Endothelial cell of umbilical vein (primary cell): Measurements from ENCODE around the gene SMAD6. TPM values are rescaled to one million over a fixed set of nuclear protein-coding genes. Genes with fewer than 3 reads are reported as not detected.

Source experiments
- BruUV-seq: library from RNA; stranded (reverse); fragments of 400-500 nt; replicated peaks from 2 replicates; lab custom pipeline; 2021; lab: Mats Ljungman, UMichigan
- CTCF ChIA-PET: fragments of 300-600, 350-600 bp; sonication (Branson Sonifier 250); formaldehyde crosslinking; loops from one replicate; lab custom pipeline; 2021; ENCODE audit warnings: antibody characterized with exemption, inconsistent platforms; lab: Charles Lee
- POLR2A ChIA-PET: fragments of 300-600, 350-600 bp; sonication (Branson Sonifier 250); formaldehyde crosslinking; loops from one replicate; lab custom pipeline; 2021; ENCODE audit warnings: antibody characterized with exemption, inconsistent platforms; lab: Charles Lee
- DNase-seq: peaks from one replicate; pipeline ENCODE4 v3.0.0-alpha.2; 2011; ENCODE audit warnings: low read depth, low spot score
- FAIRE-seq: peaks from 2 replicates; lab custom pipeline; 2011; peaks lifted over from hg19 to GRCh38; lab: Jason Lieb, UNC
- H2AFZ ChIP-seq: 2 replicates; pipeline ENCODE4 v1.6.0; 2012; ENCODE audit warnings: low read depth, low read length, control low read depth, inconsistent platforms
- H3K27ac ChIP-seq: 2 replicates; pipeline ENCODE4 v1.5.1; 2011; ENCODE audit warnings: low read depth, mild to moderate bottlenecking, control low read depth, low read length, moderate library complexity; ENCODE audit not compliant: insufficient read depth
- H3K27me3 ChIP-seq, 2 experiments: 2 replicates each; pipeline versions ENCODE4 v1.6.0 to v1.6.1; 2011; ENCODE audit warnings: low read length in 2 of 2, mixed read lengths in 1 of 2; ENCODE audit not compliant: control insufficient read depth in 2 of 2, insufficient read depth in 2 of 2
- H3K36me3 ChIP-seq, 2 experiments: 2 replicates in 1 of 2; 3 replicates in 1 of 2; pipeline ENCODE4 v1.5.1; 2011; ENCODE audit warnings: low read length in 2 of 2, mild to moderate bottlenecking in 1 of 2, moderate library complexity in 1 of 2; ENCODE audit not compliant: control insufficient read depth in 2 of 2, insufficient read depth in 2 of 2; ENCODE audit errors: extremely low read depth in 1 of 2
- H3K4me1 ChIP-seq: 3 replicates; pipeline ENCODE4 v1.5.1; 2011; ENCODE audit warnings: mild to moderate bottlenecking, low read length; ENCODE audit not compliant: control insufficient read depth, insufficient read depth; ENCODE audit errors: extremely low read depth
- H3K4me2 ChIP-seq: 2 replicates; pipeline ENCODE4 v1.6.1; 2011; ENCODE audit warnings: low read length, control low read depth, mixed read lengths; ENCODE audit not compliant: insufficient read depth
- H3K4me3 ChIP-seq, 3 experiments: fragments of 200-600 bp in 1 of 3; sonication (generic), shearing (Covaris generic) in 1 of 3; replicated peaks in 1 of 3; 2 replicates each; pipeline ENCODE4 v1.5.1; 2011 to 2016; ENCODE audit warnings: control low read depth in 3 of 3, low read length in 3 of 3, mild to moderate bottlenecking in 2 of 3, inconsistent platforms in 1 of 3, low read depth in 1 of 3, moderate library complexity in 1 of 3; ENCODE audit not compliant: insufficient read depth in 1 of 3
- H3K79me2 ChIP-seq: 2 replicates; pipeline ENCODE4 v1.6.0; 2012; ENCODE audit warnings: low read length, inconsistent platforms; ENCODE audit not compliant: control insufficient read depth, insufficient read depth
- H3K9ac ChIP-seq: replicated peaks from 2 replicates; pipeline ENCODE3; 2011; ENCODE audit warnings: low read length, control low read depth; ENCODE audit not compliant: insufficient read depth; ENCODE audit errors: extremely low read depth
- H3K9me1 ChIP-seq: replicated peaks from 3 replicates; pipeline ENCODE4 v1.6.0; 2011; ENCODE audit warnings: mild to moderate bottlenecking, low read length; ENCODE audit not compliant: control insufficient read depth, insufficient read depth; ENCODE audit errors: extremely low read depth
- H3K9me3 ChIP-seq: replicated peaks from 2 replicates; pipeline ENCODE4 v1.5.1; 2012; ENCODE audit warnings: low read length, inconsistent platforms; ENCODE audit not compliant: control insufficient read depth, insufficient read depth
- H4K20me1 ChIP-seq: replicated peaks from 2 replicates; pipeline ENCODE3; 2011; ENCODE audit warnings: mild to moderate bottlenecking, low read length; ENCODE audit not compliant: control insufficient read depth, insufficient read depth; ENCODE audit errors: extremely low read depth
- CTCF ChIP-seq, 2 donors: IDR thresholded peaks; 1 replicate in 1 of 2; 2 replicates in 1 of 2; pipeline ENCODE4 v1.5.1; 2011; ENCODE audit warnings: low read length in 2 of 2, mild to moderate bottlenecking in 2 of 2, moderate library complexity in 2 of 2, control low read depth in 1 of 2, inconsistent platforms in 1 of 2, low read depth in 1 of 2; ENCODE audit not compliant: insufficient read depth in 1 of 2; ENCODE audit errors: extremely low read depth in 1 of 2
- EZH2 ChIP-seq: IDR thresholded peaks from 2 replicates; pipeline ENCODE4 v1.6.1; 2012; ENCODE audit warnings: borderline replicate concordance, low read depth, mild to moderate bottlenecking, moderate library complexity, low read length, inconsistent platforms; ENCODE audit not compliant: severe bottlenecking
- FOS ChIP-seq: IDR thresholded peaks from 2 replicates; pipeline ENCODE4 v1.6.1; 2011; ENCODE audit warnings: mild to moderate bottlenecking, low read length, moderate library complexity, borderline replicate concordance; ENCODE audit not compliant: insufficient read depth
- GATA2 ChIP-seq: IDR thresholded peaks from 2 replicates; pipeline ENCODE4 v1.7.0; 2011; ENCODE audit warnings: low read depth, mild to moderate bottlenecking, moderate library complexity, mixed read lengths, low read length; ENCODE audit not compliant: insufficient read length, insufficient read depth
- JUN ChIP-seq: IDR thresholded peaks from 2 replicates; pipeline ENCODE4 v1.6.1; 2011; ENCODE audit warnings: borderline replicate concordance, low read depth; ENCODE audit not compliant: insufficient read length, insufficient read depth
- MAX ChIP-seq: IDR thresholded peaks from 2 replicates; pipeline ENCODE4 v1.6.1; 2011; ENCODE audit not compliant: insufficient read depth, insufficient read length
- MYC ChIP-seq: IDR thresholded peaks from one replicate; pipeline ENCODE4 v1.6.1; 2011; ENCODE audit warnings: mild to moderate bottlenecking, low read depth, low read length
- POLR2A ChIP-seq: IDR thresholded peaks from 2 replicates; pipeline ENCODE4 v1.6.1; 2012; ENCODE audit warnings: low read depth, mild to moderate bottlenecking, control low read depth, low read length
- POLR2AphosphoS5 ChIP-seq: IDR thresholded peaks from 2 replicates; pipeline ENCODE4 v1.6.1; 2012; ENCODE audit warnings: low read depth, mild to moderate bottlenecking, control low read depth, low read length, moderate library complexity; ENCODE audit not compliant: insufficient read depth
- dilution Hi-C: fragments of 300-500 bp; cut with MboI; formaldehyde crosslinking; loops from one replicate; pipeline ENCODE4 v1.15.0; 2019; ENCODE audit warnings: low sequenced_read_pairs; ENCODE audit not compliant: extremely low pct_ligation_motif_present
- intact Hi-C: fragments of 100-400 bp; cut with micrococcal nuclease; formaldehyde crosslinking; loops from one replicate; pipeline ENCODE4 v1.10.0; 2022
- polyA plus RNA-seq, 4 experiments: library from polyadenylated mRNA; depleted of rRNA in 3 of 4; stranded (reverse) in 3 of 4; unstranded in 1 of 4; fragments of >200 nt; gene quantifications; 2 replicates each; pipeline versions ENCODE4 v1.2.1 to v1.2.3, GENCODE V29; 2011 to 2012; ENCODE audit warnings: missing spikeins in 1 of 4
- total RNA-seq: library from RNA; stranded (reverse); gene quantifications from 2 replicates; pipeline ENCODE4 v1.2.3, GENCODE V29; 2021

SMAD6 gene
- total and polyA plus RNA-seq, 2 donors (not counting 3 experiments of a cell fraction or from before 2014, with no cell fraction given) = 7.3 to 12.5 TPM

- H3K9me3 ChIP-seq = no peaks in the 10 kb centered on the region
- intact Hi-C loops = no loop called here
- H3K27me3 ChIP-seq = no peaks in the 10 kb centered on the region
- peaks cover 29% of the 10 kb centered on the region for H3K4me1 ChIP-seq
- no peak overlapping the region for H3K27ac ChIP-seq
- no peak overlapping the region for H3K4me3 ChIP-seq
- CTCF ChIA-PET = interaction anchor here (1.3 kb wide), 1 partner anchor 32 kb away, joined by 3 read pairs; no protein-coding TSS in a partner anchor
- no peaks in the 10 kb centered on the region for H4K20me1 ChIP-seq
- H3K79me2 ChIP-seq = peaks cover 52% of the 10 kb centered on the region
- FAIRE-seq (no peak), DNase-seq (no peak)
- TF ChIP-seq GATA2 (no peak), MYC (no peak), MAX (no peak), POLR2A (no peak), JUN (no peak), FOS (no peak), CTCF (IDR thresholded peaks at IDR 0.05; ENCODE audit: extremely low read depth in 1 of 2, insufficient read depth in 1 of 2, low read depth in 1 of 2, low read length in 2 of 2) (no peak), POLR2AphosphoS5 (no peak), EZH2 (no peak)
- H3K36me3 ChIP-seq = no peaks in the 10 kb centered on the region
- POLR2A ChIA-PET = no interaction called here
- dilution Hi-C loops = no loop called here
- BruUV-seq = no TSS peak
- H3K9me1 ChIP-seq = no peaks in the 10 kb centered on the region
- no peak overlapping the region for H3K4me2 ChIP-seq
- no peak overlapping the region for H2AFZ ChIP-seq
- no peak overlapping the region for H3K9ac ChIP-seq
These were observed 35.4 kb downstream of the SMAD6 start for GRCh38 chr15:66737243-66738010.
